ENCODE measurements around the gene KCNJ10.

KCNJ10 gene

DNA sequence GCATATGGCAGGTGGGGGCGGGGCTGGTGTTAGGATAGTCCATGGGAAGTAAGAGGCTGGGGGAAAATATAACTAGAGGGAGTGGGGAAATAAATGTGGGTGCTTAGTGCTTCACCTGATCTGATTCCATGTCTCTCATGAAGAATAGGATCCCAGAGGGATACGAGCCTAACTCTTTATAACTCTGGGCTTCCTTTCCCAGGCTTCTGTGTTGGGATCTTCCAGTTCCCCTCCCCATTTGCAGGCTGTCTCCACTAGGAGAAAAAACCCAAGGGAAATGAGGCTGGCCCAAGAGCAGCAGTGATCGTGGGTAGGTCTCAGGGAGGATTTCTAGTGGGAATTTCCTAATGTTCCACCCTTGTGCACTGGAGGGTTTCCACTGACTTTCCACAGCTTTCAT is 13.0 kb upstream of the KCNJ10 start:
- DNase-seq = no peak

DNA sequence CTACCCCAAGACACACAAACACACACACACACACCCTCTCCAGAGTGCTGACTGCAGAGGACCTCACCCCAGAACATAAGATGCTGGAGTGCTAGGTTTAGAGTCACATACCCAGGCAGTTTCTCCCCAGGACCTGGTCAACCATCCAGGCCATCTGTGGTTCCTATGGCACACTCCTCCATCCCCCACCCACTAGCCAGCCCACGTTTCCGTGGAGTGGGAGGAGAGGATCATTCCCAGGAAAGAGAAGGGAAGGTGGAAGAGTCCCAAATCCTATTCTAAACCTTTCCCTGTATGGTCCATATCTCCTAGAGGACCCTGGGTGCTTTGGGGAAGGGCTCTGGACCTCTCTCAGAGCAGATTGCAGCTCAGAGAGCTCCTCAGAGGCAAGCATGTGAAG is 12.5 kb upstream of the KCNJ10 start:
- DNase-seq = no peak

DNA sequence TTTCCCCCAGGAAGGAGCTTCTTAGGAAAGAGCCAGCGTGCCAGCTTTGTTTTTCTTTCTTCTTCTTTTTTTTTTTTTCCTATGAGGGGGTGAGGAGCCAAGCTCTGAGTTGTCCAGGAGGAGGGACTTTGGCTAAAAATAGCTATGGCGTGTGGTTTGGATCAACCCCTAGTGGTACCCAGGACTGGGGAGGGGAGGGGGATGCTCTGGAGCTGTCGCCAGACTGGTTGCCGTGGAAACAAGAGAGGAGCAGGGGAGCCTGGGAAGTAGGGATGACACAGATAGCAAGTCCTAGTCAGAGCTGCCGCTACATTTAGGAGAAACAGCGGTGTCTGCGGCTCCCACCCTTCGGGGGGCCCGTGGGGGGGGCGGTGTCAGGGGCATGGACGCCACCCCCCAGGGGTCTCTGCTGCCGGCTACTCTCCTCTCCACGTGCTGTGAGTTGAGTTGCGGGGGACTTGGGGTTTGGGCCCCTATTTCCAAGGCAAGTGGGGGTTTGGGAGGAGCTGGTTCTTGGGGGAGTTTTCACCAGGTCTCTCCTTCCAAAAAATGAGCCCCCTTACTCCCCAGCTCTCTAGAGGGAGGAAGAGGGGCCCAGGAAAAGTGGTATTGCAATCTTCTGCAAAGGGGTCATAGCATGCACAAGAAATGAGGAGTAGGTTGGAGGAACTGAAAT is 11.4 kb upstream of the KCNJ10 start, which contains the start of gene KCNJ9:
TSS of gene KCNJ9 (plus strand) at position 278 of the 676 bp plus-strand sequence. CDS start 2,493 bp downstream, outside the sequence.
- no peak for DNase-seq

- DNase-seq = no peak
These were observed 10.6 kb upstream of the KCNJ10 start for GRCh38 chr1:160080381-160081100.

GRCh38 chr1:160079448-160079847 is 9.5 kb upstream of the KCNJ10 start:
- no peak for DNase-seq

DNA sequence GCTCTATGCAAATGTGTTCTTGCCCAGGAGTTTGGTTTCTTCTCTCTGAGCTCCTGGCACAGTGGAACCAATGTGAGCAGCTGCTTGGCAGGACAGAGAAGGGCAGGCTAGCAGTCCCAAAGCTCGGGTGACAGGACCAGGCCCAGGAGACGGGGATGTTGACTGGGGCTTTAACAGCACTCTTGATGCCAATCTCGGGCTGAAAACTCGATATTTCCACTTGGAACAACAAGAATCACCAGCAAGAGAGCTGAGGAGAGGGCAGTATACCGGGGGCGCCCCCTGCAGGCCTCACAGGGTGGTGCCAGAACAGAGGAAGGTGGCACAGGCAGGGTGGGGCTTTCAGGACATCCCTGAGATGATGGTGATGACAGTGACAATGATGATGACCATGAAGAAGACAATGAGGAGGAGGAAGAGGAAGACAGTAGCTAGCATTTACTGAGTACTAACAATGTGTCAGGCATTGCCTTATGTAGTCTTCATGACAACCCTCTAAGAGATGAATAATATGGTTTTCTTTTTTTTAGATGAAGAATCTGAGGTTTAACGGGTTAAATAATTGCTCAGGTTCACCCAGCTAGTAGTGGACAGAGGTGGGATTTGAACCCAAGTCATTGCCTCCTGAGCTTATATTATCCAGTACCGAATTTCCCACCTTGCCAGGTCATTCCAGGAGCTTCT is 8.7 kb upstream of the KCNJ10 start:
- no peak for DNase-seq

- DNase-seq = no peak
These were observed 7.5 kb upstream of the KCNJ10 start for GRCh38 chr1:160077486-160077885.

GRCh38 chr1:160076295-160076694 is 6.3 kb upstream of the KCNJ10 start:
- no peak for DNase-seq

GRCh38 chr1:160075836-160076235 is 5.9 kb upstream of the KCNJ10 start:
- no peak for DNase-seq

- DNase-seq = no peak
These were observed 4.9 kb upstream of the KCNJ10 start for GRCh38 chr1:160074865-160075264.

DNA sequence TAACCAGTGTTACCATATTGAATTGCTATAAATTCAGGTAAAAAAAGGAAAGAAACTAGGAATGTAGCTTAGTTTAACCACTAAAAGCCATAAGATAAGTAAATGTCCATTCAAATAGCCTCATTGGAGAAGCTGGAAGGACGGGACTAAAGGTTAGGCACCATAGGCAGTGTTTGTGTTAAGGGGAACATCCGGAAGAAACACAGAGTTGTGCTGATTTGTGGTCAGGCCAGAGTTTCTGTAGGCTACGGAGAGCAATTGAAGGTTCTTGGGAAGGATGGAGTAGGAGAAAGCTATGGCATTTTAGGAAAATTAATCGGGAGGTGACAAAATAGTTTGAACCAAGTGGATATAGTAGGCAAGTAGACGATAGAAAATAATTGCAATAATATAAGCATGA is 1.3 kb upstream of the KCNJ10 start:
- DNase-seq = no peak

DNA sequence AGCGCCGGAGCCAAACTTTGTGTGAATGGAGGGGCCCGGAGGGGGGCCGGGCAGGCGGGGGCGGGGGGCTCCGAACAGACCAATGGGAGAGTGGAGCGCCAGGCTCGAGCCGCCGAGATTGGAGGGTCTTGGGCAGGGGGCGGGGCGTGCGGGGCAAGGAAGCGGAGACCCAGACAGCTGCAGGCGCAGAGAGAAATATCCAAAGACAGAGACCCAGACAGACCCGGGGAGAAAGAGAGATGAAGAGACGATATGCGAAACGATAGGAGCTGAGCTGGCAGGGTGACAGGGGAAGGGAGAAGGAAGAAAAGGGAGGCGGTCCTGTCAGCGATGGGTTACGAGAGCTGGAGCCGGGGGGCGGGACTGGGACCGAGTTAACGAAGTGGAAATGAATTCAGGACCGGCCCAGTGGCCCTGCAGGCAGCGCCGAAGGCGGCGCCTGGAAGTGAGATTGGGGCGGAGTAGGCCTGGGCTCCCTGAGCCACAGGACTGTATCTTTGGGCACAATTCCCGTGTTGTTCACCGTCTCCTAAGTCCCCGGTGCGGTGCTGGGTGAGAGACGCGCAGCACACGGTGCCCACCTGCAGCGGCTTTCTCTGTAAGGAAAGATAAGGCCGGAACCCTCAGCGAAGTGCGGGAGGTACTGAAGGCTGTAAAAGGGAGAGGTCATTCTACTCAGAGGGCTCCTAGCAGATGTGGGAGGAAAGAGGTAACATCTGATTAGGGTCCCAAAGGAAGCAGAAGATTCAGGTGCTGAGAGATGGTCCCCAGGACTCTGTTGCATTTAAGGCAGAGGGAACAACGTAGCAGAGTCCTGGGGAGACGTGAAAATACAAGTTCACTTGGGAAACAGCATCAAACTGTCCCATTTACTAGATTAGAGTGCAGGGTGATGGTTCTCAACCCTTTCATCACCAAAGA is 543 bp upstream of the KCNJ10 start:
- DNase-seq = peak; percentile 62

- no peak for DNase-seq
These were observed 1.7 kb downstream of the KCNJ10 start for GRCh38 chr1:160068225-160068624.

DNA sequence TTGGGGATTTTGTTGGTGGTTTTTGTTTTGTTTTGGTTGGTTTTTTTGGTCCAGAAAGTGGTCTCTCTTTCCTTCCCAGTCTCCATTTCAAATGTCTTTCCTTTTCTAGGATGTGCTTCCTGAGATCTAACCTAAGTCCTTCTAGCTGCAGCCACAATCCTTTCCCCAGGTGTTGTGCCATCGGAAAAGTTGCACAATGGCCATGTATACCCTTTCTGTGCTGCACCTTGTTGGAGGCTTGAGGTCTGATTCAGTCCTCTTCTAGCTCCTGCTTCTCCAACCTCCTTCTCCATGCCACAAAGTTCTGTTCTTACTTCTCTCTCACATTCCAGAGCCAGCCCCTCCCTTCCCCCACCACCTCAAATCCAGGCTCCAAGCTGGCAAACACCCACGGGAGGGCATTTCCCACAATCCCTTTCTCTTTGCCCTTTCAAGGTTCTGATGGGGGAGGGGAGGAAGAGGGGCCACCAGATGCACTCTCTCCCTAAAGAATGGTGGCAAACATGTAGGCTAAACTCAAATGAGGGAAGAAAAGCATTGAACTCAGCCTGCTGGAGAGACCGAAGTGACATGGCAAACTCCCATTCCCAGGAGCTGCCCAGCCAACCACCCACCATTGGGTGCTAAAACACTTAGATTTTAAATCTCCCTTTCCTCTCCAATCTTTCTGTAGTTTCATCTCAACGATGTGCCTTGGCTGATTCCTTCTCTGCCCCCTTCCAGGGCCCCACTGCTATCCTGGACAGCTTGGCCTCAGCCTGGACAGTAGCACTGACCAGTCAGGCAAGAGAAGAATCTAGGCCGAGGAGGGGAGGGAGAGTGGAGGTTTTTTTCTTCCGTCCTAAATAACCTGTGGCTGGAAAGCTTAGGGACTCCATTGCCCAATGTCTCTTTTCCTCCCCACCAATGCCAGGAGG is 2.9 kb downstream of the KCNJ10 start:
- DNase-seq = no peak

DNA sequence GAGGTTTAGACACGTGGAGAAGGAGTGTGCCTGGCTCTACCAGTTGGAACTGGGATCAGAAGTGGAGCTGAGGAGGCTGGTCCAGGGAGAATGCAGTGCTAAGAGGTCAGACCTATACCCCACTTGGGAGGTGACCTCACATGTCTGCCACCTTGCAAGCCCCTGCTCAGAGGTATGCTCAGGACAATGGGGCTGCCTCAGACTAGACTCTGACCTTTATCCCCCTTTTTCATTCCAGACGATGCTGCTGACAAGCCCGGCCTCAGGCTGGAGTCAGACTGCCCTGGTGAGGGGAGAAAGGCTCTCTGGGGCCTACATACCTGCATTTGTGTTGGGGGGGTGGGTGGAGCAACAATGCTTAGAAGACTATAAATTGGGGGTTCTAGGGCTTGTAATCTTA is 5.2 kb downstream of the KCNJ10 start:
- DNase-seq = no peak

GRCh38 chr1:160064164-160064563 is 5.8 kb downstream of the KCNJ10 start:
- no peak for DNase-seq

GRCh38 chr1:160063176-160063575 is 6.8 kb downstream of the KCNJ10 start:
- no peak for DNase-seq

DNA sequence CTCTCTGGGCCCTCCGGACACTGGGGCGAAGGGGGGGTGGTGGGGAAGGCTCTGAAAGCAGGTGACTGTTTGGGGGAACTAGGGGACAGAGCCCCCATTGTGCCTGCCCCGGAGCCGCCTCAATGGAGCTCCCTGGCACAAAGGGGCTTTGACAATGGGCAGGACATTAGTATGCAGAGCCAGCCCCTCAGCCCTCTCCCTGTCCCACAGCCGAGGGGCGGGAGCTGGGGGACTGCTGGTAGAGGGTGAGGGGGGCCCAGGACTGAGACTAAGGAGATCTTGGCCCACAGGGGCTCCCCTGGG is 7.8 kb downstream of the KCNJ10 start:
- DNase-seq = no peak

GRCh38 chr1:160061369-160062229 is 8.4 kb downstream of the KCNJ10 start:
- no peak for DNase-seq

GRCh38 chr1:160058087-160058486 is 11.9 kb downstream of the KCNJ10 start:
- DNase-seq = no peak

DNA sequence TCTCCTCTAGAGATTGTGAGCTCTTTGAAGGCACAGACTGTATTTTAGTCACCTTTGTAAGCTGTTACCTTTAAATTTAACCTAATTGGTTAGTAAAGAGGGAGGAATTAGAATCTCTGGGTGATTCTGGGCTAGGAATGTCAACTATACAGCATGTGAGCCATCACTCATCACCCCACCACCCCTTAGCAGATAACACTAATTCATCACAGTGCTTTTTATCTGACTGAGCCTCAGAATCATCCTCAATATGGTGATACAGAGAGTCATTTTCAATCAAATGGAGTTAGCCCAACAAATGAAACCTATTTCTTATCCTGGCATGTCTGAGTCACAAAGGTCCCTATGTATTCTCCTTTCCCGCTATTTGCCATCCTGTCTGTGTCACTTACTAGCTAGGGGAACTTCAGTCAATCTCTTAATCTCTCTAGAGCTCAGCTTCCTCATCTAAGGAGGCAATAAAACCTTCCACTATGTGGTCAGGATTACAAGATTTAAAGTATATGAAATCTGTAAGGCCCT is 13.3 kb downstream of the KCNJ10 start:
- DNase-seq = no peak

All from NCI-H1048 (cell line).